Neural cell (in vitro differentiated cells): Measurements from ENCODE around the gene RAB11FIP4. TPM values are rescaled to one million over a fixed set of nuclear protein-coding genes. Genes with fewer than 3 reads are reported as not detected.

Source experiments
- H2AFZ ChIP-seq: fragments of 200-600, 300-800 bp; sonication (generic), shearing (Covaris generic); 2 replicates; pipeline ENCODE4 v1.6.0; 2014; ENCODE audit warnings: low read depth, mild to moderate bottlenecking, antibody characterized with exemption, low read length, moderate library complexity
- H3F3A ChIP-seq: fragments of 200-600 bp; shearing (Covaris generic); 2 replicates; pipeline ENCODE4 v1.6.1; 2016; ENCODE audit warnings: mild to moderate bottlenecking, moderate library complexity, mixed read lengths, antibody characterized with exemption, low read length; ENCODE audit not compliant: insufficient read depth, poor library complexity, severe bottlenecking
- H3K27ac ChIP-seq: fragments of 200-600, 300-800 bp; sonication (generic), shearing (Covaris generic); 2 replicates; pipeline ENCODE4 v1.5.1; 2014; ENCODE audit warnings: mild to moderate bottlenecking, low read length, moderate library complexity
- H3K27me3 ChIP-seq: fragments of 300-800, 200-600 bp; sonication (generic), shearing (Covaris generic); 2 replicates; pipeline ENCODE4 v1.6.0; 2014; ENCODE audit warnings: mild to moderate bottlenecking, low read depth, low read length, moderate library complexity; ENCODE audit not compliant: insufficient read depth
- H3K36me3 ChIP-seq: fragments of 300-800, 200-600 bp; sonication (generic), shearing (Covaris generic); 2 replicates; pipeline ENCODE4 v1.5.1; 2014; ENCODE audit warnings: mild to moderate bottlenecking, antibody characterized with exemption, low read length, moderate library complexity; ENCODE audit not compliant: insufficient read depth
- H3K4me2 ChIP-seq: fragments of 300-800, 200-600 bp; sonication (generic), shearing (Covaris generic); 2 replicates; pipeline ENCODE4 v1.6.0; 2014; ENCODE audit warnings: mild to moderate bottlenecking, low read length
- H3K4me3 ChIP-seq: fragments of 300-800, 200-600 bp; sonication (generic), shearing (Covaris generic); 2 replicates; pipeline ENCODE4 v1.5.1; 2014; ENCODE audit warnings: mild to moderate bottlenecking, low read length, moderate library complexity
- H3K79me2 ChIP-seq: fragments of 200-600 bp; shearing (Covaris generic); replicated peaks from 2 replicates; pipeline ENCODE4 v1.6.0; 2014; ENCODE audit warnings: mild to moderate bottlenecking, low read length, moderate library complexity; ENCODE audit not compliant: insufficient read depth
- H3K9ac ChIP-seq: fragments of 300-800, 200-600 bp; sonication (generic), shearing (Covaris generic); 2 replicates; pipeline ENCODE4 v1.6.1; 2016; ENCODE audit warnings: mild to moderate bottlenecking, low read length, mixed read lengths
- H3K9me2 ChIP-seq: fragments of 200-600 bp; shearing (Covaris generic); 2 replicates; pipeline ENCODE4 v1.6.1; 2016; ENCODE audit warnings: mild to moderate bottlenecking, low read length, mixed read lengths; ENCODE audit not compliant: insufficient read depth
- H3K9me3 ChIP-seq: fragments of 200-600, 300-800 bp; sonication (generic), shearing (Covaris generic); 2 replicates; pipeline ENCODE4 v1.6.1; 2016; ENCODE audit warnings: mild to moderate bottlenecking, mixed run types, low read length, moderate library complexity, mixed read lengths
- H4K20me1 ChIP-seq: fragments of 200-600 bp; shearing (Covaris generic); 2 replicates; pipeline ENCODE4 v1.6.1; 2016; ENCODE audit warnings: mild to moderate bottlenecking, mixed run types; ENCODE audit not compliant: insufficient read depth
- CTCF ChIP-seq: fragments of 450-650 bp; IDR thresholded peaks from 2 replicates; pipeline ENCODE4 v1.5.1; 2014; ENCODE audit warnings: antibody characterized with exemption, mild to moderate bottlenecking, moderate library complexity; ENCODE audit not compliant: poor library complexity, severe bottlenecking
- EP300 ChIP-seq: fragments of 450-650 bp; conservative IDR thresholded peaks from 2 replicates; pipeline ENCODE4 v1.6.1; 2014; ENCODE audit warnings: antibody characterized with exemption, mild to moderate bottlenecking, moderate library complexity; ENCODE audit not compliant: poor library complexity, severe bottlenecking
- EZH2 ChIP-seq: fragments of 200-600, 300-800 bp; shearing (Covaris generic), sonication (generic); IDR thresholded peaks from 2 replicates; pipeline ENCODE4 v1.6.1; 2014; ENCODE audit warnings: antibody characterized with exemption, low read length, borderline replicate concordance, mild to moderate bottlenecking; ENCODE audit not compliant: insufficient read depth, poor library complexity, severe bottlenecking
- MXI1 ChIP-seq: fragments of 450-650 bp; conservative IDR thresholded peaks from 2 replicates; pipeline ENCODE4 v1.6.1; 2014; ENCODE audit warnings: antibody characterized with exemption, mild to moderate bottlenecking; ENCODE audit not compliant: poor library complexity, severe bottlenecking
- POLR2AphosphoS5 ChIP-seq: IDR thresholded peaks from 2 replicates; pipeline ENCODE4 v1.6.1; 2012
- RAD21 ChIP-seq: fragments of 450-650 bp; conservative IDR thresholded peaks from 2 replicates; pipeline ENCODE4 v1.6.1; 2014; ENCODE audit warnings: antibody characterized with exemption, mild to moderate bottlenecking, moderate library complexity
- REST ChIP-seq: IDR thresholded peaks from 2 replicates; pipeline ENCODE4 v1.6.1; 2012; ENCODE audit warnings: borderline replicate concordance
- SMC3 ChIP-seq: fragments of 450-650 bp; conservative IDR thresholded peaks from 2 replicates; pipeline ENCODE4 v1.6.1; 2014; ENCODE audit warnings: antibody characterized with exemption, mild to moderate bottlenecking, moderate library complexity; ENCODE audit not compliant: poor library complexity
- TAF1 ChIP-seq: IDR thresholded peaks from 2 replicates; pipeline ENCODE4 v1.6.1; 2012; ENCODE audit warnings: low read depth
- polyA plus RNA-seq: library from polyadenylated mRNA; depleted of rRNA; stranded (reverse); fragments of >200 nt; gene quantifications from 2 replicates; pipeline ENCODE4 v1.2.3, GENCODE V29; 2014

RAB11FIP4 gene
- polyA plus RNA-seq, 1 donor from 2014 or later, result 14.4 TPM

- no peaks in the 10 kb centered on the region for H3F3A ChIP-seq
- H3K9me2 ChIP-seq, result no peaks in the 10 kb centered on the region
- no peaks in the 10 kb centered on the region for H3K79me2 ChIP-seq
- H3K4me2 ChIP-seq, result no peak overlapping the region
- no peaks in the 10 kb centered on the region for H3K36me3 ChIP-seq
- H3K9me3 ChIP-seq, result no peaks in the 10 kb centered on the region
- no peak overlapping the region for H3K4me3 ChIP-seq
- TF ChIP-seq MXI1 (no peak), EP300 (no peak), REST (no peak), SMC3 (no peak), POLR2AphosphoS5 (no peak), TAF1 (no peak), RAD21 (no peak), CTCF (no peak), EZH2 (no peak)
- H3K27me3 ChIP-seq, result no peaks in the 10 kb centered on the region
- H2AFZ ChIP-seq, result no peak overlapping the region
- no peak overlapping the region for H3K27ac ChIP-seq
- H4K20me1 ChIP-seq, result no peaks in the 10 kb centered on the region
- no peak overlapping the region for H3K9ac ChIP-seq
Observed at GRCh38 chr17:31459716-31460115, 68.2 kb downstream of the RAB11FIP4 start.

GRCh38 chr17:31460226-31460721 lies 68.8 kb downstream of the RAB11FIP4 start:
- no peak overlapping the region for H3K4me2 ChIP-seq
- no peaks in the 10 kb centered on the region for H3F3A ChIP-seq
- H3K27me3 ChIP-seq, result no peaks in the 10 kb centered on the region
- H3K4me3 ChIP-seq, result no peak overlapping the region
- H3K9ac ChIP-seq, result no peak overlapping the region
- TF ChIP-seq CTCF (no peak), MXI1 (no peak), REST (no peak), RAD21 (no peak), EP300 (no peak), POLR2AphosphoS5 (no peak), SMC3 (no peak), EZH2 (no peak), TAF1 (no peak)
- no peak overlapping the region for H2AFZ ChIP-seq
- H3K27ac ChIP-seq, result no peak overlapping the region
- no peaks in the 10 kb centered on the region for H3K36me3 ChIP-seq
- H3K9me3 ChIP-seq, result no peaks in the 10 kb centered on the region
- H4K20me1 ChIP-seq, result no peaks in the 10 kb centered on the region
- H3K79me2 ChIP-seq, result no peaks in the 10 kb centered on the region
- no peaks in the 10 kb centered on the region for H3K9me2 ChIP-seq
